ENCODE results near the gene OR51E2.
A peak's percentile ranks its signal among the peaks of the same experiment; 100 is the strongest.

The OR51E2 gene

DNA sequence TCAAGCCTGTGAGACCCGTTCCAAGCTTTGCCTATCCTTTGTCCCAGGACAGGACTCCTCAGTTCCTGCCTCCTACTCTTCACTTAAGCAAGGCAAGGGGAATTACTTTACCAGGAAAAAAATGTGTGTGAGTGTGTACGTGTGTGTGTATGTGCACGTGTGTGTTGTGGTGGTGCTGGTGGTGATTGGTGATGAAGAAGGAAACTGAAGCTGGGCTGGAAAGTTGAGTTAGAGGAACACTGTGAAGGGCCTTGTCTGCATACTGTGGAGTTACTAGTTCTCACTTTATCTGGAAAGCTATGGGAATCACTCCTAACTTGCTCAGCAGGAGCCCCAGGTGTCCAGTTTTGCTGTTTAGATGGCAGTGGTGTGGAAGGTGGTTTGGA lies 60.0 kb downstream of the OR51E2 start:
- Histone ChIP-seq H3K4me1 (ENCODE audit: control insufficient read depth, insufficient read depth, low read length) (no peaks in the 10 kb centered on the region; the same call in 1 of the 2 replicates), H3K9ac (ENCODE audit: low read length) (no peak overlapping the region), H3K27ac (ENCODE audit: low read depth, low read length) (no peak overlapping the region), H3K27me3 (ENCODE audit: control insufficient read depth, insufficient read depth, low read length) (peaks cover 29% of the 10 kb centered on the region), H3K4me3 (ENCODE audit: low read depth, low read length) (no peak overlapping the region), H3K36me3 (ENCODE audit: control insufficient read depth, insufficient read depth, low read length) (no peaks in the 10 kb centered on the region), H3K9me3 (ENCODE audit: control insufficient read depth, insufficient read depth, low read depth, low read length) (no peaks in the 10 kb centered on the region)

DNA sequence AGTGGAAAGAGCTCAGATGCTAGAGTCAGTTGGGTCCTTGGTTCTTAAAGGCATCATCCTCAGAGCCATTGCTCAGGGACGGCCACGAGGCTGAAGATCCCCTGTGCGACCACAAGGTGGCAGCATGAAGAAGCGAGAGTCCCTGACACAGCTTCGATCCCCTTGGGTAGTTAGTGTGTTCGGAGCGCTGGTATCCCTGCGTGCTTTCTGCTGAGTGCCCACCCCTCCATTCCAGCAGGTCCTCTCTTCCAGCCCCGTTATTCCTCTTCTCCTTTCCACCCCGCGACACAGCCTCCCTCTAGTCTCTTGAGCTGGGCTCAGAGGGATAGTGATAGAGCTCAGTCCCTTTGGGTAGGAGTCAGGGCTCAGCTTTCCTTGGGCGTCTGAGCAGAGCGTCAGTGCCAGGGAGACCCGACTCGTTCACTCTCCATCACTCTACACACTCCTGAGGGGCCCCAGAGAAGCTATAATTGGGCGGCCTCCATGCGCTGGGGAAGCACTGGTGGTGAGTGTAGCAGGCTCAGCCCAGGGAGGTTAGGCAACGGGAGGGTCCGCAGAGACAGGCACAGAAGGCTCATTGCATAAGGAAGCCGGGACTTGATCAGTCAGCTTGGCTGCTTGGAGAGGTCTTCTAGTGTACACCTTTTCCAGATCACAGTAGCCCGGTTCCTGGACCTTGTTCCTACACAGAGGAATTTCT lies 60.5 kb downstream of the OR51E2 start, which contains the start of gene OR51D1:
Gene OR51D1, plus strand, starts transcription at position 516 of the 700 bp plus-strand sequence. CDS start 2,314 bp downstream, outside the sequence.
- H3K9ac ChIP-seq (ENCODE audit: low read length), result no peak within 1 kb of the TSS
- H3K27me3 ChIP-seq (ENCODE audit: control insufficient read depth, insufficient read depth, low read length), result peaks cover 29% of the 10 kb centered on the region
- no peaks in the 10 kb centered on the region; the same call in 1 of the 2 replicates for H3K4me1 ChIP-seq (ENCODE audit: control insufficient read depth, insufficient read depth, low read length)
- H3K4me3 ChIP-seq (ENCODE audit: low read depth, low read length), result peak within 1 kb of the TSS; percentile 52
- H3K27ac ChIP-seq (ENCODE audit: low read depth, low read length), result no peak within 1 kb of the TSS
- no peaks in the 10 kb centered on the region for H3K36me3 ChIP-seq (ENCODE audit: control insufficient read depth, insufficient read depth, low read length)
- no peaks in the 10 kb centered on the region for H3K9me3 ChIP-seq (ENCODE audit: control insufficient read depth, insufficient read depth, low read depth, low read length)

DNA sequence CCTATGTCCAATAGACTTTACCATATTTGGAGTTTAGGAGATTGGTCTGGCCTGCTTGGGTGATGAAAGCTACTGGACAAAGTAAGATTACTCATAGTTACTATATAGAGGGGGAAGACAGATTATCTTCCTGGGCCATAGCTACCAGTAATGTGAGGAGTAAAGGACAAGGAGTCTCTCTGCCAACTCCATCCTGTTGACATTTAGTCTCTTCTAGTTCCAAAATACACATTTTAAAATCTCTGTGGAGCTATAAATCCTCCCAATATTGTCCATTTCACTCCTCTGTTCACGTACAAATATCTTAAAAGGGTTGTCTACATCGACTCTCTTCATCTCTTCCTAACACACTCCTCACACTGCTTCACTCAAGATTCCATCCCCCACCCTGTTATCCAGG lies 61.5 kb downstream of the OR51E2 start:
- no peaks in the 10 kb centered on the region for H3K36me3 ChIP-seq (ENCODE audit: control insufficient read depth, insufficient read depth, low read length)
- H3K9me3 ChIP-seq (ENCODE audit: control insufficient read depth, insufficient read depth, low read depth, low read length), result no peaks in the 10 kb centered on the region
- H3K9ac ChIP-seq (ENCODE audit: low read length), result no peak overlapping the region
- H3K27me3 ChIP-seq (ENCODE audit: control insufficient read depth, insufficient read depth, low read length), result peaks cover 29% of the 10 kb centered on the region
- no peak overlapping the region for H3K4me3 ChIP-seq (ENCODE audit: low read depth, low read length)
- H3K27ac ChIP-seq (ENCODE audit: low read depth, low read length), result no peak overlapping the region
- H3K4me1 ChIP-seq (ENCODE audit: control insufficient read depth, insufficient read depth, low read length), result no peaks in the 10 kb centered on the region
